RCC 7860 (cell line): ENCODE measurements around the gene LANCL3.
"Not testable (repeated sequence)": the region's sequence is repeated elsewhere in the genome, so short reads cannot be mapped to it uniquely, and the experiment has no call there.

ENCODE experiments used
- DNase-seq: peaks from one replicate; pipeline ENCODE4 v3.0.0-alpha.2; 2015; ENCODE audit warnings: low spot score
- FAIRE-seq: peaks from 2 replicates; lab custom pipeline; 2012; peaks lifted over from hg19 to GRCh38; lab: Jason Lieb, UNC

LANCL3 gene

GRCh38 chrX:37609727-37610126 lies 38.3 kb downstream of the LANCL3 start:
- no peak for FAIRE-seq
- no peak for DNase-seq

- no peak for DNase-seq
- no peak for FAIRE-seq
Measured at GRCh38 chrX:37613933-37614332, 42.5 kb downstream of the LANCL3 start.

- FAIRE-seq (no peak), DNase-seq (no peak)
Measured at GRCh38 chrX:37627602-37628001, 56.1 kb downstream of the LANCL3 start.

- FAIRE-seq (no peak), DNase-seq (no peak)
Measured at GRCh38 chrX:37638047-37638446, 66.6 kb downstream of the LANCL3 start.

GRCh38 chrX:37640142-37640541 lies 68.7 kb downstream of the LANCL3 start:
- DNase-seq (no peak), FAIRE-seq (no peak)

GRCh38 chrX:37641859-37642258 lies 70.4 kb downstream of the LANCL3 start:
- no peak for DNase-seq
- FAIRE-seq, result no peak

GRCh38 chrX:37644381-37645305 lies 73.2 kb downstream of the LANCL3 start:
- no peak for DNase-seq
- no peak for FAIRE-seq

- FAIRE-seq (no peak), DNase-seq (no peak)
Measured at GRCh38 chrX:37646254-37646653, 74.8 kb downstream of the LANCL3 start.

- not testable (repeated sequence) for DNase-seq, FAIRE-seq
Measured at GRCh38 chrX:37650879-37651278, 79.4 kb downstream of the LANCL3 start.

- no peak for DNase-seq
- FAIRE-seq, result no peak
Measured at GRCh38 chrX:37651921-37652452, 80.5 kb downstream of the LANCL3 start.

- no peak for DNase-seq
- FAIRE-seq, result no peak
Measured at GRCh38 chrX:37652589-37653231, 81.2 kb downstream of the LANCL3 start.

GRCh38 chrX:37653397-37654085 lies 82.1 kb downstream of the LANCL3 start:
- FAIRE-seq (no peak), DNase-seq (no peak)

GRCh38 chrX:37658343-37659030 lies 87.0 kb downstream of the LANCL3 start:
- DNase-seq (no peak), FAIRE-seq (no peak)

- DNase-seq (no peak), FAIRE-seq (no peak)
Measured at GRCh38 chrX:37659047-37659446, 87.6 kb downstream of the LANCL3 start.

GRCh38 chrX:37662181-37662580 lies 90.7 kb downstream of the LANCL3 start:
- DNase-seq, result no peak
- no peak for FAIRE-seq

- no peak for DNase-seq
- FAIRE-seq, result no peak
Measured at GRCh38 chrX:37666516-37666915, 95.1 kb downstream of the LANCL3 start.

GRCh38 chrX:37667141-37667540 lies 95.7 kb downstream of the LANCL3 start:
- DNase-seq, result no peak
- no peak for FAIRE-seq

GRCh38 chrX:37672563-37672962 lies 101.1 kb downstream of the LANCL3 start:
- DNase-seq, result no peak
- no peak for FAIRE-seq

- FAIRE-seq (no peak), DNase-seq (no peak)
Measured at GRCh38 chrX:37676811-37677210, 105.3 kb downstream of the LANCL3 start.

- no peak for DNase-seq
- FAIRE-seq, result no peak
Measured at GRCh38 chrX:37677243-37677642, 105.8 kb downstream of the LANCL3 start.

GRCh38 chrX:37677765-37678164 lies 106.3 kb downstream of the LANCL3 start:
- FAIRE-seq (no peak), DNase-seq (no peak)
